ENCODE results near the gene HS3ST5.

HS3ST5 gene

GRCh38 chr6:114292431-114292830 lies 50.4 kb downstream of the HS3ST5 start:
- no peak overlapping the region for H3K9ac ChIP-seq (ENCODE audit: low read length)
- H3K27ac ChIP-seq (ENCODE audit: low read depth, low read length), result no peak overlapping the region
- H3K36me3 ChIP-seq (ENCODE audit: control insufficient read depth, insufficient read depth, low read length), result no peaks in the 10 kb centered on the region
- peaks cover 3% of the 10 kb centered on the region; the same call in 1 of the 2 replicates for H3K4me1 ChIP-seq (ENCODE audit: control insufficient read depth, insufficient read depth, low read length)
- H3K4me3 ChIP-seq (ENCODE audit: low read depth, low read length), result no peak overlapping the region
- no peaks in the 10 kb centered on the region for H3K27me3 ChIP-seq (ENCODE audit: control insufficient read depth, insufficient read depth, low read length)
- no peaks in the 10 kb centered on the region for H3K9me3 ChIP-seq (ENCODE audit: control insufficient read depth, insufficient read depth, low read depth, low read length)

- Histone ChIP-seq H3K27me3 (ENCODE audit: control insufficient read depth, insufficient read depth, low read length) (no peaks in the 10 kb centered on the region), H3K4me1 (ENCODE audit: control insufficient read depth, insufficient read depth, low read length) (peaks cover 3% of the 10 kb centered on the region; the same call in 1 of the 2 replicates), H3K9me3 (ENCODE audit: control insufficient read depth, insufficient read depth, low read depth, low read length) (no peaks in the 10 kb centered on the region), H3K36me3 (ENCODE audit: control insufficient read depth, insufficient read depth, low read length) (no peaks in the 10 kb centered on the region), H3K27ac (ENCODE audit: low read depth, low read length) (no peak overlapping the region), H3K4me3 (ENCODE audit: low read depth, low read length) (no peak overlapping the region), H3K9ac (ENCODE audit: low read length) (no peak overlapping the region)
Observed at GRCh38 chr6:114291428-114291827, 51.4 kb downstream of the HS3ST5 start.

GRCh38 chr6:114290864-114291263 lies 52.0 kb downstream of the HS3ST5 start:
- no peaks in the 10 kb centered on the region for H3K27me3 ChIP-seq (ENCODE audit: control insufficient read depth, insufficient read depth, low read length)
- H3K4me3 ChIP-seq (ENCODE audit: low read depth, low read length), result no peak overlapping the region
- H3K36me3 ChIP-seq (ENCODE audit: control insufficient read depth, insufficient read depth, low read length), result no peaks in the 10 kb centered on the region
- H3K9me3 ChIP-seq (ENCODE audit: control insufficient read depth, insufficient read depth, low read depth, low read length), result no peaks in the 10 kb centered on the region
- H3K4me1 ChIP-seq (ENCODE audit: control insufficient read depth, insufficient read depth, low read length), result peaks cover 3% of the 10 kb centered on the region; the same call in 1 of the 2 replicates
- H3K27ac ChIP-seq (ENCODE audit: low read depth, low read length), result no peak overlapping the region
- H3K9ac ChIP-seq (ENCODE audit: low read length), result no peak overlapping the region

GRCh38 chr6:114288701-114289495 lies 53.9 kb downstream of the HS3ST5 start:
- Histone ChIP-seq H3K9ac (ENCODE audit: low read length) (no peak overlapping the region), H3K27me3 (ENCODE audit: control insufficient read depth, insufficient read depth, low read length) (no peaks in the 10 kb centered on the region), H3K4me3 (ENCODE audit: low read depth, low read length) (no peak overlapping the region), H3K4me1 (ENCODE audit: control insufficient read depth, insufficient read depth, low read length) (peaks cover 3% of the 10 kb centered on the region; the same call in 1 of the 2 replicates), H3K36me3 (ENCODE audit: control insufficient read depth, insufficient read depth, low read length) (no peaks in the 10 kb centered on the region), H3K27ac (ENCODE audit: low read depth, low read length) (no peak overlapping the region), H3K9me3 (ENCODE audit: control insufficient read depth, insufficient read depth, low read depth, low read length) (no peaks in the 10 kb centered on the region)

GRCh38 chr6:114287461-114287860 lies 55.4 kb downstream of the HS3ST5 start:
- no peak overlapping the region for H3K27ac ChIP-seq (ENCODE audit: low read depth, low read length)
- no peak overlapping the region for H3K9ac ChIP-seq (ENCODE audit: low read length)
- no peaks in the 10 kb centered on the region for H3K36me3 ChIP-seq (ENCODE audit: control insufficient read depth, insufficient read depth, low read length)
- peaks cover 6% of the 10 kb centered on the region for H3K4me1 ChIP-seq (ENCODE audit: control insufficient read depth, insufficient read depth, low read length)
- no peaks in the 10 kb centered on the region for H3K9me3 ChIP-seq (ENCODE audit: control insufficient read depth, insufficient read depth, low read depth, low read length)
- no peaks in the 10 kb centered on the region for H3K27me3 ChIP-seq (ENCODE audit: control insufficient read depth, insufficient read depth, low read length)
- no peak overlapping the region for H3K4me3 ChIP-seq (ENCODE audit: low read depth, low read length)

GRCh38 chr6:114286211-114286610 lies 56.6 kb downstream of the HS3ST5 start:
- Histone ChIP-seq H3K27ac (ENCODE audit: low read depth, low read length) (no peak overlapping the region), H3K27me3 (ENCODE audit: control insufficient read depth, insufficient read depth, low read length) (no peaks in the 10 kb centered on the region), H3K4me3 (ENCODE audit: low read depth, low read length) (no peak overlapping the region), H3K9me3 (ENCODE audit: control insufficient read depth, insufficient read depth, low read depth, low read length) (no peaks in the 10 kb centered on the region), H3K36me3 (ENCODE audit: control insufficient read depth, insufficient read depth, low read length) (no peaks in the 10 kb centered on the region), H3K4me1 (ENCODE audit: control insufficient read depth, insufficient read depth, low read length) (peaks cover 17% of the 10 kb centered on the region), H3K9ac (ENCODE audit: low read length) (no peak overlapping the region)

- Histone ChIP-seq H3K27me3 (ENCODE audit: control insufficient read depth, insufficient read depth, low read length) (no peaks in the 10 kb centered on the region), H3K9me3 (ENCODE audit: control insufficient read depth, insufficient read depth, low read depth, low read length) (no peaks in the 10 kb centered on the region), H3K36me3 (ENCODE audit: control insufficient read depth, insufficient read depth, low read length) (no peaks in the 10 kb centered on the region), H3K4me1 (ENCODE audit: control insufficient read depth, insufficient read depth, low read length) (peaks cover 25% of the 10 kb centered on the region), H3K9ac (ENCODE audit: low read length) (no peak overlapping the region), H3K4me3 (ENCODE audit: low read depth, low read length) (no peak overlapping the region), H3K27ac (ENCODE audit: low read depth, low read length) (no peak overlapping the region)
Observed at GRCh38 chr6:114284281-114284680, 58.5 kb downstream of the HS3ST5 start.

- no peak overlapping the region for H3K27ac ChIP-seq (ENCODE audit: low read depth, low read length)
Observed at GRCh38 chr6:114282292-114282691, 60.5 kb downstream of the HS3ST5 start.

GRCh38 chr6:114281496-114281895 lies 61.3 kb downstream of the HS3ST5 start:
- Histone ChIP-seq H3K4me3 (ENCODE audit: low read depth, low read length) (no peak overlapping the region), H3K27me3 (ENCODE audit: control insufficient read depth, insufficient read depth, low read length) (no peaks in the 10 kb centered on the region), H3K9ac (ENCODE audit: low read length) (no peak overlapping the region), H3K9me3 (ENCODE audit: control insufficient read depth, insufficient read depth, low read depth, low read length) (no peaks in the 10 kb centered on the region), H3K27ac (ENCODE audit: low read depth, low read length) (no peak overlapping the region; the same call in 1 of the 2 replicates), H3K4me1 (ENCODE audit: control insufficient read depth, insufficient read depth, low read length) (peaks cover 38% of the 10 kb centered on the region), H3K36me3 (ENCODE audit: control insufficient read depth, insufficient read depth, low read length) (no peaks in the 10 kb centered on the region)

More at GRCh38 chr6:114282292-114282691, 60.5 kb downstream of the HS3ST5 start:
- peak overlapping the region; percentile 27 for H3K4me3 ChIP-seq (ENCODE audit: low read depth, low read length)
- H3K4me1 ChIP-seq (ENCODE audit: control insufficient read depth, insufficient read depth, low read length), result peaks cover 38% of the 10 kb centered on the region
- no peaks in the 10 kb centered on the region for H3K9me3 ChIP-seq (ENCODE audit: control insufficient read depth, insufficient read depth, low read depth, low read length)
- H3K36me3 ChIP-seq (ENCODE audit: control insufficient read depth, insufficient read depth, low read length), result no peaks in the 10 kb centered on the region
- H3K27me3 ChIP-seq (ENCODE audit: control insufficient read depth, insufficient read depth, low read length), result no peaks in the 10 kb centered on the region
- H3K9ac ChIP-seq (ENCODE audit: low read length), result no peak overlapping the region

GRCh38 chr6:114280239-114280982 lies 62.4 kb downstream of the HS3ST5 start:
- Histone ChIP-seq H3K27ac (ENCODE audit: low read depth, low read length) (no peak overlapping the region), H3K9ac (ENCODE audit: low read length) (no peak overlapping the region), H3K27me3 (ENCODE audit: control insufficient read depth, insufficient read depth, low read length) (no peaks in the 10 kb centered on the region), H3K4me1 (ENCODE audit: control insufficient read depth, insufficient read depth, low read length) (peaks cover 38% of the 10 kb centered on the region), H3K4me3 (ENCODE audit: low read depth, low read length) (no peak overlapping the region), H3K36me3 (ENCODE audit: control insufficient read depth, insufficient read depth, low read length) (no peaks in the 10 kb centered on the region), H3K9me3 (ENCODE audit: control insufficient read depth, insufficient read depth, low read depth, low read length) (no peaks in the 10 kb centered on the region)

GRCh38 chr6:114277220-114277619 lies 65.6 kb downstream of the HS3ST5 start:
- Histone ChIP-seq H3K4me1 (ENCODE audit: control insufficient read depth, insufficient read depth, low read length) (peaks cover 32% of the 10 kb centered on the region), H3K27me3 (ENCODE audit: control insufficient read depth, insufficient read depth, low read length) (no peaks in the 10 kb centered on the region), H3K27ac (ENCODE audit: low read depth, low read length) (no peak overlapping the region), H3K4me3 (ENCODE audit: low read depth, low read length) (no peak overlapping the region), H3K9me3 (ENCODE audit: control insufficient read depth, insufficient read depth, low read depth, low read length) (no peaks in the 10 kb centered on the region), H3K36me3 (ENCODE audit: control insufficient read depth, insufficient read depth, low read length) (no peaks in the 10 kb centered on the region), H3K9ac (ENCODE audit: low read length) (no peak overlapping the region)

Measured in HUES6 (cell line).